HK-2 (cell line): ENCODE measurements around the gene FAM53B.

Source experiments
- DNase-seq: peaks from one replicate; pipeline ENCODE4 v3.0.0-alpha.2; 2018; ENCODE audit not compliant: unreplicated experiment

FAM53B gene

GRCh38 chr10:124709861-124710260 lies 34.3 kb downstream of the FAM53B start:
- no peak for DNase-seq

- DNase-seq = no peak
Measured at GRCh38 chr10:124708922-124709520, 35.2 kb downstream of the FAM53B start.

GRCh38 chr10:124708246-124708779 lies 35.9 kb downstream of the FAM53B start:
- no peak for DNase-seq

GRCh38 chr10:124707551-124707950 lies 36.6 kb downstream of the FAM53B start:
- no peak for DNase-seq

GRCh38 chr10:124707144-124707467 lies 37.1 kb downstream of the FAM53B start:
- DNase-seq = no peak

- no peak for DNase-seq
Measured at GRCh38 chr10:124706462-124707143, 37.6 kb downstream of the FAM53B start.

GRCh38 chr10:124705817-124706461 lies 38.2 kb downstream of the FAM53B start:
- DNase-seq = no peak

GRCh38 chr10:124705381-124705740 lies 38.8 kb downstream of the FAM53B start:
- no peak for DNase-seq

- no peak for DNase-seq
Measured at GRCh38 chr10:124704428-124705380, 39.5 kb downstream of the FAM53B start.

GRCh38 chr10:124703778-124704427 lies 40.3 kb downstream of the FAM53B start:
- no peak for DNase-seq

- no peak for DNase-seq
Measured at GRCh38 chr10:124703372-124703771, 40.8 kb downstream of the FAM53B start.

GRCh38 chr10:124701881-124702656 lies 42.1 kb downstream of the FAM53B start:
- DNase-seq = no peak

GRCh38 chr10:124701435-124701834 lies 42.7 kb downstream of the FAM53B start:
- DNase-seq = no peak

GRCh38 chr10:124701038-124701365 lies 43.2 kb downstream of the FAM53B start:
- DNase-seq = no peak

GRCh38 chr10:124700293-124701037 lies 43.7 kb downstream of the FAM53B start:
- DNase-seq = no peak

GRCh38 chr10:124699471-124700292 lies 44.5 kb downstream of the FAM53B start:
- no peak for DNase-seq

- no peak for DNase-seq
Measured at GRCh38 chr10:124698545-124699469, 45.4 kb downstream of the FAM53B start.
